ENCODE measurements around the gene JOSD2. TPM values are rescaled to one million over a fixed set of nuclear protein-coding genes. Genes with fewer than 3 reads are reported as not detected.

Gene JOSD2
- total and polyA plus RNA-seq, 9 of the 15 experiments (the other 6 are each of a cell fraction or from before 2014, with no cell fraction given), result 0.06 to 14.4 (median 3.1) TPM

- Histone ChIP-seq H3K9ac (ENCODE audit: insufficient read depth in 1 of 2, low read depth in 2 of 2, low read length in 2 of 2) (no peak overlapping the region; a peak in 1 of 4 replicates), H2AFZ (ENCODE audit: low read depth, low read length) (no peak overlapping the region), H3K4me3 (no peak overlapping the region), H3K79me2 (ENCODE audit: control insufficient read depth, insufficient read depth, low read length) (no peaks in the 10 kb centered on the region), H3K9me1 (ENCODE audit: control insufficient read depth, insufficient read depth, low read length) (no peaks in the 10 kb centered on the region), H3K27ac (ENCODE audit: extremely low read depth, low read depth, low read length) (no peak overlapping the region), H3K4me2 (ENCODE audit: insufficient read depth, low read length) (no peak overlapping the region), H3K36me3 (ENCODE audit: control insufficient read depth, insufficient read depth, low read length) (no peaks in the 10 kb centered on the region), H4K20me1 (replicated peaks; ENCODE audit: control insufficient read depth, insufficient read depth, low read length) (no peaks in the 10 kb centered on the region), H3K9me3 (replicated peaks; ENCODE audit: control insufficient read depth, insufficient read depth, low read depth, low read length) (no peaks in the 10 kb centered on the region), H3K27me3 (ENCODE audit: control insufficient read depth in 2 of 2, insufficient read depth in 2 of 2, low read length in 2 of 2) (peaks cover 0 to 10% of the 10 kb centered on the region in 2 experiments; a peak in 2 of 5 replicates), H3K4me1 (replicated peaks in 1 of 2; ENCODE audit: control insufficient read depth in 2 of 2, insufficient read depth in 2 of 2, low read length in 2 of 2) (peaks cover 3 to 30% of the 10 kb centered on the region in 2 experiments; a peak in 3 of 5 replicates)
- BruUV-seq (replicated peaks), result no TSS peak
- ATAC-seq (no peak), FAIRE-seq (no peak), DNase-seq (ENCODE audit: extremely low read depth in 1 of 4, low spot score in 3 of 4) (no peak)
- ChIA-PET POLR2A (no interaction called here), CTCF (ENCODE audit: low intra/inter-chr PET ratio) (no interaction called here)
- WGBS (ENCODE audit: insufficient coverage, low coverage, missing lambda C conversion rate), result 29% methylated on average over 5 of the region's 8 CpGs
- TF ChIP-seq ZNF263 (CRISPR knock-in tag; IDR thresholded peaks at IDR 0.05; ENCODE audit: borderline replicate concordance) (peak; percentile 82; the same call in 1 of the 2 replicates), ZNF609 (CRISPR knock-in tag; IDR thresholded peaks at IDR 0.05; ENCODE audit: borderline replicate concordance) (no peak), MIER1 (IDR thresholded peaks at IDR 0.05; ENCODE audit: low read depth) (no peak), COPS2 (conservative IDR thresholded peaks at IDR 0.05) (no peak), TFE3 (CRISPR knock-in tag; IDR thresholded peaks at IDR 0.05) (no peak)
- intact Hi-C loops (cut with micrococcal nuclease), result no loop called here
- in situ Hi-C loops (cut with MboI), result no loop called here
Observed at GRCh38 chr19:50493171-50493570, 17.8 kb downstream of the JOSD2 start.
